H9 (cell line): ENCODE data around the gene ARFGAP1. TPM values are rescaled to one million over a fixed set of nuclear protein-coding genes. Genes with fewer than 3 reads are reported as not detected.

ENCODE experiments used
- DNase-seq: peaks from one replicate; pipeline ENCODE4 v3.0.0-alpha.2; 2017
- H2AFZ ChIP-seq: one replicate; pipeline ENCODE4 v1.6.1; 2013; ENCODE audit warnings: mild to moderate bottlenecking, low read length, control low read depth, moderate library complexity
- H2AK5ac ChIP-seq: 2 replicates; pipeline ENCODE4 v1.6.1; 2013; ENCODE audit warnings: low read length, control low read depth, mixed read lengths; ENCODE audit not compliant: insufficient read length
- H2BK120ac ChIP-seq: one replicate; pipeline ENCODE4 v1.6.1; 2013; ENCODE audit warnings: low read depth, mild to moderate bottlenecking, low read length, control low read depth, inconsistent platforms; ENCODE audit not compliant: poor library complexity, severe bottlenecking
- H2BK12ac ChIP-seq: 2 replicates; pipeline ENCODE4 v1.6.1; 2013; ENCODE audit warnings: low read length, control low read depth, mixed read lengths, low read depth; ENCODE audit not compliant: insufficient read length
- H2BK15ac ChIP-seq: 2 replicates; pipeline ENCODE4 v1.6.1; 2013; ENCODE audit warnings: low read depth, low read length, control low read depth
- H2BK20ac ChIP-seq: one replicate; pipeline ENCODE4 v1.6.1; 2013; ENCODE audit warnings: low read depth, mild to moderate bottlenecking, low read length, control low read depth, inconsistent platforms; ENCODE audit not compliant: poor library complexity, severe bottlenecking
- H2BK5ac ChIP-seq: 2 replicates; pipeline ENCODE4 v1.6.1; 2013; ENCODE audit warnings: low read length, control low read depth, mixed read lengths; ENCODE audit not compliant: insufficient read length
- H3K14ac ChIP-seq: 2 replicates; pipeline ENCODE4 v1.6.1; 2013; ENCODE audit warnings: low read length, control low read depth; ENCODE audit not compliant: insufficient read depth
- H3K18ac ChIP-seq: 2 replicates; pipeline ENCODE4 v1.6.1; 2013; ENCODE audit warnings: low read depth, mild to moderate bottlenecking, mixed read lengths, low read length, control low read depth; ENCODE audit not compliant: insufficient read length
- H3K23ac ChIP-seq: 2 replicates; pipeline ENCODE4 v1.6.1; 2013; ENCODE audit warnings: low read length, control low read depth, mixed read lengths, low read depth; ENCODE audit not compliant: insufficient read length
- H3K23me2 ChIP-seq: 2 replicates; pipeline ENCODE4 v1.6.1; 2013; ENCODE audit warnings: low read depth, mild to moderate bottlenecking, mixed read lengths, low read length, control low read depth; ENCODE audit not compliant: insufficient read length, poor library complexity, severe bottlenecking
- H3K27ac ChIP-seq: 2 replicates; pipeline ENCODE4 v1.5.1; 2013; ENCODE audit warnings: low read length, control low read depth, mixed read lengths, low read depth; ENCODE audit not compliant: insufficient read length
- H3K27me3 ChIP-seq: 2 replicates; pipeline ENCODE4 v1.6.1; 2013; ENCODE audit warnings: low read length, control low read depth, inconsistent platforms; ENCODE audit not compliant: insufficient read depth
- H3K4ac ChIP-seq: 2 replicates; pipeline ENCODE4 v1.6.1; 2013; ENCODE audit warnings: low read depth, mild to moderate bottlenecking, control low read depth, inconsistent platforms, low read length, moderate library complexity
- H3K4me1 ChIP-seq: 2 replicates; pipeline ENCODE4 v1.6.1; 2013; ENCODE audit warnings: low read length, control low read depth, inconsistent platforms; ENCODE audit not compliant: insufficient read depth
- H3K4me2 ChIP-seq: 2 replicates; pipeline ENCODE4 v1.6.1; 2013; ENCODE audit warnings: low read length, control low read depth, mixed read lengths; ENCODE audit not compliant: insufficient read length, insufficient read depth
- H3K56ac ChIP-seq: 2 replicates; pipeline ENCODE4 v1.6.1; 2013; ENCODE audit warnings: low read depth, mild to moderate bottlenecking, mixed read lengths, low read length, control low read depth; ENCODE audit not compliant: insufficient read length
- H3K79me1 ChIP-seq: 2 replicates; pipeline ENCODE4 v1.6.1; 2013; ENCODE audit warnings: low read depth, mild to moderate bottlenecking, moderate library complexity, low read length, control low read depth, inconsistent platforms; ENCODE audit not compliant: insufficient read depth, poor library complexity, severe bottlenecking
- H3K79me2 ChIP-seq: 2 replicates; pipeline ENCODE4 v1.6.1; 2013; ENCODE audit warnings: low read length, control low read depth, inconsistent platforms; ENCODE audit not compliant: insufficient read depth
- H3K9ac ChIP-seq: 2 replicates; pipeline ENCODE4 v1.6.1; 2013; ENCODE audit warnings: low read length, control low read depth, mixed read lengths; ENCODE audit not compliant: insufficient read length; ENCODE audit errors: extremely low read depth
- H3K9me3 ChIP-seq: one replicate; pipeline ENCODE4 v1.6.1; 2013; ENCODE audit warnings: low read depth, low read length, inconsistent platforms; ENCODE audit not compliant: control insufficient read depth
- H3T11ph ChIP-seq: one replicate; pipeline ENCODE4 v1.6.1; 2013; ENCODE audit warnings: mild to moderate bottlenecking, low read length, control low read depth, inconsistent platforms
- H4K20me1 ChIP-seq: one replicate; pipeline ENCODE4 v1.6.1; 2013; ENCODE audit not compliant: control insufficient read depth, insufficient read length, insufficient read depth
- H4K5ac ChIP-seq: 2 replicates; pipeline ENCODE4 v1.6.1; 2013; ENCODE audit warnings: low read depth, mild to moderate bottlenecking, mixed read lengths, low read length, control low read depth; ENCODE audit not compliant: insufficient read length
- H4K8ac ChIP-seq: replicated peaks from 2 replicates; pipeline ENCODE4 v1.6.1; 2013; ENCODE audit warnings: low read length, control low read depth, mixed read lengths, low read depth; ENCODE audit not compliant: insufficient read length
- H4K91ac ChIP-seq: 2 replicates; pipeline ENCODE4 v1.6.1; 2013; ENCODE audit warnings: low read depth, mild to moderate bottlenecking, moderate library complexity, mixed read lengths, low read length, control low read depth; ENCODE audit not compliant: insufficient read length
- H3K27ac Mint-ChIP-seq, 3 experiments: 2 replicates in 2 of 3; 3 replicates in 1 of 3; pipeline ENCODE4 v1.8.0; 2020 to 2021; ENCODE audit warnings: mixed read lengths in 3 of 3, mild to moderate bottlenecking in 1 of 3, moderate library complexity in 1 of 3
- H3K27me3 Mint-ChIP-seq: 2 replicates; pipeline ENCODE4 v1.8.0; 2021; ENCODE audit warnings: low read depth, mild to moderate bottlenecking, moderate library complexity, mixed read lengths
- H3K36me3 Mint-ChIP-seq, 3 experiments: 2 replicates in 2 of 3; 3 replicates in 1 of 3; pipeline ENCODE4 v1.8.0; 2020 to 2021; ENCODE audit warnings: low read depth in 3 of 3, mixed read lengths in 3 of 3; ENCODE audit not compliant: insufficient read depth in 1 of 3
- H3K4me1 Mint-ChIP-seq, 2 experiments: 2 replicates each; pipeline ENCODE4 v1.8.0; 2020; ENCODE audit warnings: mixed read lengths in 2 of 2
- H3K4me3 Mint-ChIP-seq, 2 experiments: 2 replicates in 1 of 2; 3 replicates in 1 of 2; pipeline ENCODE4 v1.8.0; 2020 to 2021; ENCODE audit warnings: mild to moderate bottlenecking in 2 of 2, mixed read lengths in 2 of 2, moderate library complexity in 1 of 2
- H3K9me3 Mint-ChIP-seq, 2 experiments: 2 replicates in 1 of 2; 3 replicates in 1 of 2; pipeline ENCODE4 v1.8.0; 2020; ENCODE audit warnings: mild to moderate bottlenecking in 2 of 2, mixed read lengths in 2 of 2, moderate library complexity in 1 of 2
- CTCF ChIP-seq: fragments of 200-600 bp; sonication (generic); conservative IDR thresholded peaks from 3 replicates; pipeline ENCODE4 v1.8.0; 2021; ENCODE audit warnings: antibody characterized with exemption, mild to moderate bottlenecking
- WGBS: extraction: QIAGEN DNeasy Blood & Tissue Kit; methylation state at CpG from one replicate; pipeline ENCODE4 v1.1.7; 2013; ENCODE audit warnings: missing lambda C conversion rate, low lambda C conversion rate, mixed read lengths; ENCODE audit not compliant: insufficient read length; ENCODE audit errors: extremely low coverage; 5-methylcytosine and 5-hydroxymethylcytosine counted together
- total RNA-seq: library from RNA; stranded (reverse); gene quantifications from 2 replicates; pipeline ENCODE4 v1.2.1, GENCODE V29; 2021

The ARFGAP1 gene
- total RNA-seq, 1 experiment from 2014 or later: 114 TPM

- Mint-ChIP-seq H3K27ac (peak overlapping the region in 1 of 3 experiments; percentile 87; a peak in 2 of 7 replicates), H3K4me1 (peaks cover 10 to 22% of the 10 kb centered on the region in 2 experiments), H3K27me3 (peaks cover 24% of the 10 kb centered on the region), H3K9me3 (no peaks in the 10 kb centered on the region; a peak in 1 of 5 replicates), H3K4me3 (no peak overlapping the region; a peak in 1 of 5 replicates), H3K36me3 (no peaks in the 10 kb centered on the region)
- H3K4ac ChIP-seq: no peak overlapping the region
- H3K27ac ChIP-seq: no peak overlapping the region
- no peak overlapping the region for H2BK15ac ChIP-seq
- H3K9ac ChIP-seq: no peak overlapping the region
- H2BK20ac ChIP-seq: no peak overlapping the region
- DNase-seq: no peak
- H3K79me1 ChIP-seq: no peaks in the 10 kb centered on the region
- H2AFZ ChIP-seq: no peak overlapping the region
- H3K9me3 ChIP-seq: no peaks in the 10 kb centered on the region
- no peak overlapping the region for H2BK120ac ChIP-seq
- no peak overlapping the region for H3K4me2 ChIP-seq
- H4K8ac ChIP-seq: no peak overlapping the region
- no peak for TF ChIP-seq CTCF
- no peaks in the 10 kb centered on the region for H3K27me3 ChIP-seq
- H2AK5ac ChIP-seq: no peak overlapping the region
- H3K18ac ChIP-seq: no peak overlapping the region
- no peaks in the 10 kb centered on the region for H3K23me2 ChIP-seq
- no peak overlapping the region for H3T11ph ChIP-seq
- H3K4me1 ChIP-seq: no peaks in the 10 kb centered on the region; the same call in 1 of the 2 replicates
- no peak overlapping the region for H4K91ac ChIP-seq
- no peaks in the 10 kb centered on the region for H3K79me2 ChIP-seq
- no peak overlapping the region for H3K23ac ChIP-seq
- no peak overlapping the region for H4K5ac ChIP-seq
- no peaks in the 10 kb centered on the region for H4K20me1 ChIP-seq
- no peak overlapping the region for H3K56ac ChIP-seq
- no peak overlapping the region; the same call in 1 of the 2 replicates for H3K14ac ChIP-seq
- H2BK5ac ChIP-seq: no peak overlapping the region
- no peak overlapping the region for H2BK12ac ChIP-seq
- no CpG with 5 or more reads among the region's 25 CpGs for whole genome bisulfite sequencing
Measured at GRCh38 chr20:63261060-63261794, 11.4 kb upstream of the ARFGAP1 start.
